Fibroblast of gingiva (primary cell): ENCODE measurements around the gene ACSF3.

Source experiments
- DNase-seq: peaks from one replicate; pipeline ENCODE4 v3.0.0-alpha.2; 2011; ENCODE audit warnings: low read depth

ACSF3 gene

GRCh38 chr16:89145406-89146161 lies 51.9 kb downstream of the ACSF3 start:
- DNase-seq = no peak

- DNase-seq = no peak
Measured at GRCh38 chr16:89146211-89147005, 52.8 kb downstream of the ACSF3 start.

- no peak for DNase-seq
Measured at GRCh38 chr16:89147085-89147817, 53.6 kb downstream of the ACSF3 start.

GRCh38 chr16:89149386-89149785 lies 55.7 kb downstream of the ACSF3 start:
- DNase-seq = no peak

GRCh38 chr16:89150090-89150835 lies 56.6 kb downstream of the ACSF3 start:
- no peak for DNase-seq

GRCh38 chr16:89150981-89151380 lies 57.3 kb downstream of the ACSF3 start:
- DNase-seq = no peak

- DNase-seq = no peak
Measured at GRCh38 chr16:89152831-89153700, 59.4 kb downstream of the ACSF3 start.

- DNase-seq = no peak
Measured at GRCh38 chr16:89153848-89154271, 60.2 kb downstream of the ACSF3 start.

GRCh38 chr16:89154390-89155183 lies 60.9 kb downstream of the ACSF3 start:
- DNase-seq = no peak

GRCh38 chr16:89155184-89155679 lies 61.6 kb downstream of the ACSF3 start:
- DNase-seq = peak; percentile 82

- DNase-seq = peak; percentile 33
Measured at GRCh38 chr16:89155851-89156739, 62.4 kb downstream of the ACSF3 start.

GRCh38 chr16:89156740-89157645 lies 63.3 kb downstream of the ACSF3 start:
- DNase-seq = no peak

- DNase-seq = no peak
Measured at GRCh38 chr16:89157778-89158177, 64.1 kb downstream of the ACSF3 start.

- no peak for DNase-seq
Measured at GRCh38 chr16:89159066-89159849, 65.6 kb downstream of the ACSF3 start.

- DNase-seq = no peak
Measured at GRCh38 chr16:89159850-89160354, 66.2 kb downstream of the ACSF3 start.

GRCh38 chr16:89160977-89161701 lies 67.5 kb downstream of the ACSF3 start:
- DNase-seq = no peak
